ENCODE results near the gene ZNF777.

Gene ZNF777

GRCh38 chr7:149475121-149476045 is 14.5 kb upstream of the ZNF777 start:
- no peak for DNase-seq

- no peak for DNase-seq
Measured at GRCh38 chr7:149474309-149475120, 13.7 kb upstream of the ZNF777 start.

GRCh38 chr7:149473251-149473650 is 12.4 kb upstream of the ZNF777 start:
- no peak for DNase-seq

GRCh38 chr7:149471289-149471953 is 10.6 kb upstream of the ZNF777 start:
- DNase-seq: no peak

GRCh38 chr7:149469806-149470205 is 8.9 kb upstream of the ZNF777 start:
- no peak for DNase-seq

GRCh38 chr7:149468208-149468607 is 7.3 kb upstream of the ZNF777 start:
- DNase-seq: no peak

- DNase-seq: no peak
Measured at GRCh38 chr7:149467321-149467859, 6.5 kb upstream of the ZNF777 start.

GRCh38 chr7:149466364-149466763 is 5.5 kb upstream of the ZNF777 start:
- DNase-seq: no peak

- no peak for DNase-seq
Measured at GRCh38 chr7:149463500-149464161, 2.8 kb upstream of the ZNF777 start.

- DNase-seq: no peak
Measured at GRCh38 chr7:149462101-149462520, 1.2 kb upstream of the ZNF777 start.

GRCh38 chr7:149459540-149460452 is 1.1 kb downstream of the ZNF777 start:
- no peak for DNase-seq

GRCh38 chr7:149459201-149459539 is 1.7 kb downstream of the ZNF777 start:
- DNase-seq: no peak

- no peak for DNase-seq
Measured at GRCh38 chr7:149458235-149458634, 2.6 kb downstream of the ZNF777 start.

- DNase-seq: no peak
Measured at GRCh38 chr7:149457766-149458165, 3.1 kb downstream of the ZNF777 start.

- no peak for DNase-seq
Measured at GRCh38 chr7:149456506-149457421, 4.1 kb downstream of the ZNF777 start.

GRCh38 chr7:149455175-149455950 is 5.5 kb downstream of the ZNF777 start:
- DNase-seq: no peak

- DNase-seq: no peak
Measured at GRCh38 chr7:149454750-149455149, 6.1 kb downstream of the ZNF777 start.

GRCh38 chr7:149454006-149454405 is 6.9 kb downstream of the ZNF777 start:
- no peak for DNase-seq

- DNase-seq: no peak
Measured at GRCh38 chr7:149450821-149451220, 10.0 kb downstream of the ZNF777 start.

GRCh38 chr7:149449897-149450296 is 11.0 kb downstream of the ZNF777 start:
- no peak for DNase-seq
